Measurements from ENCODE around the gene C19orf38. TPM values are rescaled to one million over a fixed set of nuclear protein-coding genes. Genes with fewer than 3 reads are reported as not detected.
A peak's percentile ranks its signal among the peaks of the same experiment; 100 is the strongest.

Gene C19orf38
- total and polyA plus RNA-seq, 2 experiments from 2014 or later: 0.33 to 0.64 TPM

DNA sequence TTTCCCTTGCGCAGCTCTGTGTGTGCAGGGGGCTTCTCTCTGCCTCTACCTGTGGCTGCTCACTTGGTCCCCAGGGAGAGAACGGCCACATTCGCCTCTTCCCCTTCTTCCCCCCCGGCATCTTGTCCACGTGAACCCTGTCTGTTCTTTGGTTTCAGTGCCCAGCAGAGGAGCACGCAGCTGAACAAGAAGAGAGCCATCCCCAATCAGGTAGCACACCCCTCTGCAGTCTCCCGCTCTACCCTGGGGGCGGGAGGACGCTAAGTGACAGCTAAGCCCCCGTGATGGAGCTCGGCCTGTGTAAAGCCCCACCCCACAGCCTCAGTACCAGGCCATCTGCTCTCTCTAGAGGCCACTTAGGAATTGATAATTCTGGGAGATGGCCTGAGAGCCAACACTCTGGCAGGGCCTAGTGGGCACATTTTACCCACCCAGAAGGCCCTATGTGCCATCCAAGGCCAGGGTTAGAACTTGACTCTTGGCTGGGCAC is 42.4 kb upstream of the C19orf38 start:
- Histone ChIP-seq H3K27me3 (no peaks in the 10 kb centered on the region), H3K4me1 (ENCODE audit: low read depth) (no peaks in the 10 kb centered on the region), H3K4me3 (no peak overlapping the region), H3K27ac (no peak overlapping the region), H3K36me3 (peaks cover 16% of the 10 kb centered on the region), H3K9me3 (ENCODE audit: low read depth) (no peaks in the 10 kb centered on the region)
- no peak for DNase-seq (ENCODE audit: low read depth in 1 of 2, low spot score in 1 of 2)
- TF ChIP-seq, protein P1, sequence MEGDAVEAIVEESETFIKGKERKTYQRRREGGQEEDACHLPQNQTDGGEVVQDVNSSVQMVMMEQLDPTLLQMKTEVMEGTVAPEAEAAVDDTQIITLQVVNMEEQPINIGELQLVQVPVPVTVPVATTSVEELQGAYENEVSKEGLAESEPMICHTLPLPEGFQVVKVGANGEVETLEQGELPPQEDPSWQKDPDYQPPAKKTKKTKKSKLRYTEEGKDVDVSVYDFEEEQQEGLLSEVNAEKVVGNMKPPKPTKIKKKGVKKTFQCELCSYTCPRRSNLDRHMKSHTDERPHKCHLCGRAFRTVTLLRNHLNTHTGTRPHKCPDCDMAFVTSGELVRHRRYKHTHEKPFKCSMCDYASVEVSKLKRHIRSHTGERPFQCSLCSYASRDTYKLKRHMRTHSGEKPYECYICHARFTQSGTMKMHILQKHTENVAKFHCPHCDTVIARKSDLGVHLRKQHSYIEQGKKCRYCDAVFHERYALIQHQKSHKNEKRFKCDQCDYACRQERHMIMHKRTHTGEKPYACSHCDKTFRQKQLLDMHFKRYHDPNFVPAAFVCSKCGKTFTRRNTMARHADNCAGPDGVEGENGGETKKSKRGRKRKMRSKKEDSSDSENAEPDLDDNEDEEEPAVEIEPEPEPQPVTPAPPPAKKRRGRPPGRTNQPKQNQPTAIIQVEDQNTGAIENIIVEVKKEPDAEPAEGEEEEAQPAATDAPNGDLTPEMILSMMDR (IDR thresholded peaks at IDR 0.05; ENCODE audit: low read depth, low read length): no peak

DNA sequence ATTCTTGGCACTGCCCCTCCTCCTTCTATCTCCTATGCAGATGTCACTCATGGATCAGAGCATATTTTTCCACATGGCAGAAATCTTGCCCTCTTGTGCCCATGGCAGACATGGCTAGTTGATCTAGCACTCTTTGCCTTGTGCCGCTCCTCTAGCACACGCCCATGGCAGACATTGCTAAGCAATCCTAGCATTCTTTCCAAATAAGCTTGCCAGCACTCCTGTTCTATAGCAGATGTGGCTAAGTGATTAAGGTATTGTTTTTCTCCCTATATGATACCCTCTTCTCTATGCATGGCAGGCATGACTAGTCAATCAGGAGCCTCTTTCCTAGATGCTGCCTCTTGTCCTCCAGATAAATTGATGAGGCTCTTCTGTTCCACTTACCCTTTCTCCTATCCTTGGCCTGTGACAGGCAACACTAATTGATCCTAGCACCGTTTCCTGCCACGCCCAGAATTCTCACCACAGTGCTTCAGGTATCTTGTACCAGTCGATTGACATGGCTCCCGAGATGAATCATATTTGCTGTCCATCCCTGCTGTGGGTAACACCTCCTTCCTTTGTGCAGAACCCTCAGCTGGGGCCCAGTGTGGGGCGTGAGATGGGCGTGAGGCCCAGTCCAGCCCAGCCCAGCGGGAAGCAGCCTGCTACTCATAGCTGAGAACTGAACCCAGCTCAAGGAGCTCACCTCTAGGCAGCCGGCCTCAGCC is 39.1 kb upstream of the C19orf38 start:
- Histone ChIP-seq H3K4me1 (ENCODE audit: low read depth) (no peaks in the 10 kb centered on the region), H3K27me3 (no peaks in the 10 kb centered on the region), H3K4me3 (no peak overlapping the region), H3K27ac (no peak overlapping the region), H3K9me3 (ENCODE audit: low read depth) (no peaks in the 10 kb centered on the region), H3K36me3 (peaks cover 9% of the 10 kb centered on the region)
- TF ChIP-seq, protein P1 (IDR thresholded peaks at IDR 0.05; ENCODE audit: low read depth, low read length): no peak
- peak in 1 of 2 donors; percentile 55 for DNase-seq (ENCODE audit: low read depth in 1 of 2, low spot score in 1 of 2)

DNA sequence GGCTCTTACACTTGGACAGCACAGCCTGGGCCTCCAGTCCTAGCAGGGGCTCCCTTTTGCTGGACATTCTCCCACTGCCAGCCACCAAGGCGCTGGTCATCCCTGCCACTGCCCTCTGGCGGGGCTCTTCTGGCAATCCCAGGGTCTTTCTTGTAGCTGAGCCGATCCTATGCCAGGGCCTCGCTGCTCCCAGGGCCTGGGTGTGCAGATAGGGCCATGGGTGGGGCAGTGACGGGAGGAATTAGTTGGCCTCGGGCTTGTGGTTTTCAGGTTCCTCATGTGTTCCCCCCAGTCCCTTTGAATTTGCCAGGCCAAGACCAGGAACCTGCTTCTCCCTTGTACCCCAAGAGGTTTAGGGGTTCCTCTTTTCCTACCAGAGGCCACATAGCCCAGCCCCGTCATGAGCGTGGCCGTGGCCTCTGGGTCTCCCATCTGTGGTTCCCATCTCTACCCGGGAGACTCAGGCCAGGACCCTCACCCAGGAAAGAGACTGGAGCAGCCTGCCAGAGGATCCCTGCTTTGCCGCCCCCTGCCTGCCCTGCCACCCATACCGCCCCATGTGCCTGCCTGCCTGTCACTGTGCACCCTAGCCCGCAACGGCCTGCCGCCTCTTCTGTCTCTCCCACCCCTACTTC is 38.4 kb upstream of the C19orf38 start:
- peaks cover 15% of the 10 kb centered on the region for H3K36me3 ChIP-seq
- DNase-seq (ENCODE audit: low read depth in 1 of 2, low spot score in 1 of 2): no peak
- H3K27ac ChIP-seq: no peak overlapping the region
- H3K9me3 ChIP-seq (ENCODE audit: low read depth): no peaks in the 10 kb centered on the region
- H3K4me3 ChIP-seq: no peak overlapping the region
- H3K27me3 ChIP-seq: no peaks in the 10 kb centered on the region
- TF ChIP-seq, protein P1 (IDR thresholded peaks at IDR 0.05; ENCODE audit: low read depth, low read length): no peak
- H3K4me1 ChIP-seq (ENCODE audit: low read depth): no peaks in the 10 kb centered on the region

DNA sequence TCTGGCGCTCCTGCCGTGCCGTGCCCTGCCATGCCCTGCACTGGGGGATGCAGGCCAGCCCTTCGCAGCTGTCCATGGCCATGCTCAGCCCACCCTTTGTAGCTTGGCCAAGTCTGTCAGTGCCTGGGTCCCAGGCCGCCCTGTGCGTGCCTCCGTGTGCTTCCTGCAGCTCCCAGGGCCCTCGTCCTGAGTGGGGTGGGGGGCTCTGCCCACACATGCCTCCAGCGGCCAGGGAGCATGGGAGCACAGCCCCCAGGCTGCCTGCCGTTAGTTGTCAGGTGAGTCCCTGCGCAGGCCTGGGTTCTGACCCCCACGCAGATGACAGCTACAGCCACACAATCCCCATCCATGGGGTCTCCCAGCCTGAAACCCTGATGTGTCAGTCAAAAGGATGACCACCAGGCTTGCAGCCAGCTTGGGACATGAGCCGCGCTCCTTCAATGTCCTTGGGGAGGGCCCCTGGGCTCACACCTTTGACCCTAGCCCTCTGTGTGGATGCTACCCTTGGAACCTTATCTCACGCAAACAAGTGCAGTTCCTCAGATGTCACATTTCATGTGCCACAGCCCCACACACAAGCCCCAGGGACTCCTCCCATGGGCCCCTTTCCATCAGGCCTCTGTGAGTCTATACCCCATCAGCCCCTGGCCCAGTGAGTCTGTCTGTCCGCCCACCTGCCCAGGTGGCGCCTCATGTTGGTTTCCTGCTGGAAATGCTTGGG is 36.7 kb upstream of the C19orf38 start:
- no peaks in the 10 kb centered on the region for H3K4me1 ChIP-seq (ENCODE audit: low read depth)
- H3K27me3 ChIP-seq: no peaks in the 10 kb centered on the region
- DNase-seq (ENCODE audit: low read depth in 1 of 2, low spot score in 1 of 2): no peak
- peak overlapping the region; percentile 54 for H3K27ac ChIP-seq
- no peak overlapping the region for H3K4me3 ChIP-seq
- no peaks in the 10 kb centered on the region for H3K9me3 ChIP-seq (ENCODE audit: low read depth)
- H3K36me3 ChIP-seq: peaks cover 7% of the 10 kb centered on the region
- TF ChIP-seq, protein P1 (IDR thresholded peaks at IDR 0.05; ENCODE audit: low read depth, low read length): no peak

DNA sequence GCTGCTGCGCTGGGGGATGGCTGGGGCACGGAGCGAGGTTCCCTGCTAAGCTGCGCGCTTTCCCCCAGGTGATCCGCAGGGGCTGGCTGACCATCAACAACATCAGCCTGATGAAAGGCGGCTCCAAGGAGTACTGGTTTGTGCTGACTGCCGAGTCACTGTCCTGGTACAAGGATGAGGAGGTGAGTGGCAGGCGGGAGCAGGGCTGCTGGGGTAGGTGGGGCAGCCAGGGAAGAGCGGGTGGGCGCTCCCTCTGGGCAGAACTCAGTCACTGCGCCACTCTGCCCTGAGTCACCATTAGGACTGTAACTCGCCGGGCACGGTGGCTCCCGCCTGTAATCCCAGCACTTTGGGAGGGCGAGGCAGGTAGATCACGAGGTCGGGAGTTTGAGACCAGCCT is 36.0 kb upstream of the C19orf38 start:
- peaks cover 7% of the 10 kb centered on the region for H3K36me3 ChIP-seq
- DNase-seq (ENCODE audit: low read depth in 1 of 2, low spot score in 1 of 2): no peak
- H3K4me1 ChIP-seq (ENCODE audit: low read depth): no peaks in the 10 kb centered on the region
- TF ChIP-seq, protein P1 (IDR thresholded peaks at IDR 0.05; ENCODE audit: low read depth, low read length): no peak
- H3K9me3 ChIP-seq (ENCODE audit: low read depth): no peaks in the 10 kb centered on the region
- peak overlapping the region; percentile 54 for H3K27ac ChIP-seq
- no peaks in the 10 kb centered on the region for H3K27me3 ChIP-seq
- H3K4me3 ChIP-seq: no peak overlapping the region

Data from cardiac muscle cell (in vitro differentiated cells and primary cell).